Pericardium fibroblast (primary cell): Measurements from ENCODE around the gene CST9. TPM values are rescaled to one million over a fixed set of nuclear protein-coding genes. Genes with fewer than 3 reads are reported as not detected.

ENCODE experiments used
- total RNA-seq: library from RNA; depleted of rRNA; stranded (reverse); fragments of >200 nt; gene quantifications from 2 replicates; pipeline ENCODE4 v1.2.3, GENCODE V29; 2015

Gene CST9
- total RNA-seq = not detected in 2 replicates

GRCh38 chr20:23605867-23606651, at the start of gene CST9:
TSS of gene CST9 (minus strand) at chr20:23605917. CDS start at chr20:23605864, 53 bp downstream.

GRCh38 chr20:23637282-23638221, 31.8 kb upstream of the CST9 start, which contains the start of gene CST3:
TSS of gene CST3 (minus strand) at chr20:23637955. CDS start at chr20:23637862, 93 bp downstream.

GRCh38 chr20:23568320-23568970, 37.3 kb downstream of the CST9 start, which contains the start of gene CST9L:
TSS of gene CST9L (minus strand) at chr20:23568484. CDS start at chr20:23568450, 34 bp downstream.

Other genes with a start within 250 kb of the CST9 start
- gene GZF1, start 243.7 kb downstream of the CST9 start, total RNA-seq = 11.0 and 24.7 TPM in 2 replicates
- 2.4 and 4.3 TPM in 2 replicates for gene NAPB, start 184.4 kb downstream of the CST9 start, total RNA-seq
- not detected in 2 replicates for gene CSTL1, start 166.2 kb downstream of the CST9 start, total RNA-seq
- not detected in 2 replicates for gene CST11, start 153.0 kb downstream of the CST9 start, total RNA-seq
- not detected in 2 replicates for gene CST8, start 114.8 kb downstream of the CST9 start, total RNA-seq
- gene CST9L, start 37.4 kb downstream of the CST9 start, total RNA-seq = not detected in 2 replicates
- 1,233 and 2,425 TPM in 2 replicates for gene CST3, start 32.0 kb upstream of the CST9 start, total RNA-seq
- gene CST4, start 83.1 kb upstream of the CST9 start, total RNA-seq = not detected in 2 replicates
- gene CST1, start 145.0 kb upstream of the CST9 start, total RNA-seq = not detected in 2 replicates
- not detected in 2 replicates for gene CST2, start 220.8 kb upstream of the CST9 start, total RNA-seq